Brain pericyte (primary cell): ENCODE measurements around the gene CXXC4.

ENCODE experiments used
- DNase-seq: peaks from one replicate; pipeline ENCODE4 v3.0.0-alpha.2; 2012; ENCODE audit warnings: low read depth, low spot score

CXXC4 gene

GRCh38 chr4:104489731-104490095, 5.0 kb downstream of the CXXC4 start:
- DNase-seq, result no peak

DNA sequence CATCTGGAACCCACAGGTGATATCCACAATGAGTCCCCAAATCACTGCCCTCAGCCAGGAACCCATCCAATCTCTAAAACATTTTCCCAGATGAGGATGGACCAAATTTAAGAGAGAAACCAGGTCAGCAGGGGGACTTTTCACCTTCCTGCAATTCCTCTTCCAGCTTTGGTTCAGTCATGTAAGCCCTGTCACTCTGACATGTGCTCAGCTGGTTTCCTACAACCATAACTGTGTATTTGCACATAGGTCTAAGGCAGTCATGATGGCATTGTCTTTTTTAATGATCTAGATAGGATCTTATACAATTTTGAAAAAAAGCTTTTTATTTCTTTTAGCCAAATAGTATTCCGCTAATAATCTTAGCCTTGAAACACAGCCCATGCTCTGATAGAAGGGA, 6.5 kb downstream of the CXXC4 start:
- no peak for DNase-seq

GRCh38 chr4:104486716-104487504, 7.8 kb downstream of the CXXC4 start:
- DNase-seq, result no peak

DNA sequence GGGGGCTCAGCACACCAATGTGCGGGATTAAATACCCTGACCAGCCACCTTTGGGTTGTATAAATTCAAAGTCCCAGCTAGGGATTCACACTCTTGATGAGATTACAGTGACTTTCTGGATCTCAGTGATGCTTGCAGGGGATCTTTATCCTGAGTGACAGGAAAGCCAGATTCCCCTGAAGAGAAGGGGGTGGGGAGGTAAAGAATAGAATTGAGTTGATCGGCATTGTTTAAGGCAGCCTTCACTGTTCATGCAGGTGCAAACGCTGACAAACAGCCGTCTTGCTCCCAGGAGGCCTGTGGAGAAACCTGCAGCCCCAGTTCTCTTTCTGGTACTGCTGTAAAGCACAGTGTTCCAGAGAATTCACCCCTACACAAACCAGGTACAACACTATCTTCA, 19.0 kb downstream of the CXXC4 start:
- DNase-seq, result no peak

DNA sequence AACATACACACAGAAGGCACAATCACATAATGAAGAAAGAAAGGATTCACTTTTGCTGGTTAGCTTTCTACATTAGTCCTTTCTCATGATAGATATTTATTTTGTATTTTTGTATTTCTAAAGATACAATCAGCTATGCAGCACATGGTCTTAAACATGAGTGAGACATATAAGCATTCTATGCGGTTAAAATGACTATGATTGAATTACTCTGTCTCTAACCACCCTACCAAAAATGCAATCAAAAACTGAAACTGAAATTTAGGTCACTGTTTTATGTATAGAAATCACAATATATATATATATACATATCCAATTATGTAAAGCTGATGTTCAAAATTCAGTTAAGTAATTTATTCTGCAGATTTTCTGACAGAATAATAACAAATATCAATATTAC, 21.9 kb downstream of the CXXC4 start:
- no peak for DNase-seq

GRCh38 chr4:104470770-104471169, 23.9 kb downstream of the CXXC4 start:
- no peak for DNase-seq

DNA sequence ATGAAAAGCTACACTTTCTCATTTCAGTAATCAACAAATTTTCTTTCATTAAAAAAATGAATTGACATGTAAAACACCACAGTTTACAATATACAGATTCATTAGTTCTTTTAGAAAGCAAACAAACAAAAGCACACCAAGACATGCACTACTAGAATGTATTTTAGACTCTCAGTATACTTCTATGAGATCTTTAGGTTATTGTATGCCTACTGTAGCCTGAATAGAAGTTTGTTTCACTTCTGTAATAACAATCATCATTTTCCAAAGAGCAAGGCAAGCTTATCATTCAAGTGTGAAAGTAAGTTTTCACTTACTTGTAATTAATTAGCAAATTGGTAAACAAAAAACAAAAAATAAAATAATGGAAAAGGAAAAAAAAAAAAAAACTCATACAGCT, 24.9 kb downstream of the CXXC4 start:
- DNase-seq, result no peak

DNA sequence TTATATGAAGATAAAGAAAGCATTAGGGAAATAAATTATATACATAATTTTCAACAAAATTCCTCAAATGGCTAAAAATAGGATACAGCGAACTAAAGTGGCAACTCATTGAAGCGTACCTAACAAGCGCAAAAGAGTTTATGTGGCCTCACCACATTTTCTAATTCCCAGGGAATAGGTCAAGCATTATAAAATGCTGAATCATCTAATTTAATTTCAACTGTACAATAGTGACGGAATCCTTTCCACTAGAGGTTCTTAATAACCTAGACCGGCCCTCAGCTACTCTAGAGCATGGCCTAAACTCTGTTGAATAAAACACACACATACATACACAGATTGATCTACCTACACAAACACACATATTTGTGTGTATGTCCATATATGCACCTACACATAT, 29.1 kb downstream of the CXXC4 start:
- no peak for DNase-seq

DNA sequence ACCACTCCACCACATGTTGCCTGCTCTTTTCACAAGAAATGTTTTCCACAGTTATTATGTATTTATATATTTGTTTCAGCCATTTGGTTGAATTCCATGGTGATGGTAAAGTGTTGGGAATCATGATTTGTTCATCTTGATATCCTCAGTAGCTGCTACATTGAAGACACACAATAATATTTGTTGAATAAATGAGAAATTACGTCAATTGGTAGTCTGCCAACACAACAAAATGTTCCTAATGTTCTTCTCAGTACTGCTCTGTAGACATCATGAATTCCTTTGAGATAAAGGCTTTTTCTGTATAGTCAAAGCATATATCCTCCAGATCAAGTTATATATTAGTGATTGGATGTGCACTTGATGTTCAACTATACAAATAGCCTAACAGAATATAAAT, 29.5 kb downstream of the CXXC4 start:
- DNase-seq, result no peak

DNA sequence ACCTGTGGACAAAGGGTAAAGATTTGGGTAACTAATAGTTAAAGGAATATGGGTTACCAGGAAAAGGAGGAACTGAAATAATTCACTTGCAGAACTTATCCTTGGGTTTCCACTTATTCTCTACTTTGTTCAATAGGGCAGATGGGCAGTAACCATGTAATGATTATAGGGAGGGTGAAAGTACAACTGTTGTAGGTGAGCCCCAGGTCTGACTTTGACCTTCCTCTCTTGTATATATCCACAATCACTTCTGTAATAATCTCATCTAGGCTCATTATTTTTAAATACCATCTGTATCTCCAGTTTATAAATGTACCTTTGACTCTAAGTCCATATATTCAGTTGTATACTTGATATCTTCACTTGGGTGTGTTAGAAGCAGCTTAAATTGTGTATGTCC, 32.1 kb downstream of the CXXC4 start:
- no peak for DNase-seq

DNA sequence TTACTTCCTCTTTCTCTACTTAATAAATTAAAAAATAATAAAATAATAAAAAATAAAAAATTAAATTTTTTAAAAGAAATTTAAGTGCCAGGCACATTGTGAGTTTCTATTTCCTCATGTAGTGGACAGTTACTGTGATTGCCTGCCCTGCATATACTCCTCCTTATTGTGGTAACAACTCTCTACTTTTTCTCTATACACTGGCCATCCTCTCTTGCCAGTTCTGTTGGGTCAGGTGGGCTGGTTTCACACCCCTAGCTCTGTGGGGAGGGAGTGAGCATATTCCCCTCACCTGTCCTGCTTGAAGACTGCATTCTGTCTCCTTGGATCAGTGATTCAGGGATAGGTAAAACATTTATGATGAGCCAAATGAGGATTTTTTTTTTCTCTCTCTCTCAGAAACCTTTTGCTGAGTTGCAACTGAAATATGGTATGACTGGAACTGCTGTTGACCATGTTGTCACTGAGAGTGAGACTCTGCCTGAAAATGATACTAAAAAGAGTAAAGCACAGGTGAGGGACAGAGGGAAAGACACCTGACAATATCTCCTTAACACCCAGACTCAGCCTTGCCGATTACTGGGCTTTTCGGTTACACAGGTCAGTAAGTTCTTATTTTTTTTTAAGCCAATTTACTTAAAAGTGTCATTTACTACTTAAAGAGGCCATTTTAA, 37.2 kb downstream of the CXXC4 start:
- DNase-seq, result no peak

- DNase-seq, result no peak
Observed at GRCh38 chr4:104451573-104451972, 43.1 kb downstream of the CXXC4 start.

GRCh38 chr4:104449537-104449936, 45.2 kb downstream of the CXXC4 start:
- DNase-seq, result no peak

GRCh38 chr4:104447294-104447693, 47.4 kb downstream of the CXXC4 start:
- DNase-seq, result no peak

- DNase-seq, result no peak
Observed at GRCh38 chr4:104446431-104447278, 48.0 kb downstream of the CXXC4 start.

GRCh38 chr4:104444685-104445084, 50.0 kb downstream of the CXXC4 start:
- DNase-seq, result no peak

GRCh38 chr4:104436542-104436941, 58.2 kb downstream of the CXXC4 start:
- no peak for DNase-seq

DNA sequence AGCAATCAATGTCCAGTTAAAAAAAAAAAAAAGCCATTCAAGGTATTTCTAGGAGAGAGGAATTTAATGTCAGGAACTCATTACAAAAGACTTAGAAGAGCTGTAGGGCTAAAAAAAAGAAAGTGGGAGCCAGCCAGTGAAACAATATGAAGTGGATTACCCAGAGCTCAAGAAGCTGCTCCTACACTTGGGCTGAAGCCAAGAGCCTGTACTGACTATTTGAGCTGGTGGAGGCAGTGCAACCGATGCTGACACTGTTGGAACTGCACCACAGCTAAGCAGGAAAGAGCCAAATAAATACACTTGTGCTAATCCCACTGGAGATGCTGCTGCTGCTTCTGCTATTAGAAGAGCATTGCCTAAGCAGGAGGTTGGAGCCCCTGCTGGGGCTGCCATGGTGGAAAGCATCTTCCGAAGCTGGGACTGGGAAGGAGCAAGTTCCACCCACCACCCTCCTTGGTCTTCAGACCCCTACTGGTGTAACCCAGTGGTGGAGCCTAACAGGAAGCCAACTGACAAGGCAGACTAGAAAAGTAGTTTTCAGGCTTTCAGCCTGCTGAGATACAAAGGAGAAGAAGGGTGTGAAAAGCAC, 65.4 kb downstream of the CXXC4 start:
- DNase-seq, result no peak

DNA sequence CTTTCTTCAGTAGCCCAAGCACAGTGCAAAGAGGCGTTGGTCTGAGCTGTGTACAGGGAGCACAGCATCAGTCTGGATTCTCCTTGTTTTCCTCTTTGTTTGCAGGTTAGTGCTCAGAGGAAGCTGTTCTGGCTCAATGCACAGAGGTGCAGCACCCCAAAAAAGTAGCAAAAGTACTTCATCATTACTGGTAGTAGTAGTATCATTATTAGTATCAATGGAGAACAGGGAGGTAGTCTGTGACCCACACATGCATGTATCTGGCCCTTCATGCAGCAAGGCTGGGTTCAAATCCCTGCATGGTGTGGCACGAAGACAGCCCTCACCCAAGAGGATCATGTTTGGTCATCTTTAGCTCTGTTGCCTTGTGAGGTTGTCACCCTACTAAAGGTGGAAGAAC, 68.7 kb downstream of the CXXC4 start:
- no peak for DNase-seq

DNA sequence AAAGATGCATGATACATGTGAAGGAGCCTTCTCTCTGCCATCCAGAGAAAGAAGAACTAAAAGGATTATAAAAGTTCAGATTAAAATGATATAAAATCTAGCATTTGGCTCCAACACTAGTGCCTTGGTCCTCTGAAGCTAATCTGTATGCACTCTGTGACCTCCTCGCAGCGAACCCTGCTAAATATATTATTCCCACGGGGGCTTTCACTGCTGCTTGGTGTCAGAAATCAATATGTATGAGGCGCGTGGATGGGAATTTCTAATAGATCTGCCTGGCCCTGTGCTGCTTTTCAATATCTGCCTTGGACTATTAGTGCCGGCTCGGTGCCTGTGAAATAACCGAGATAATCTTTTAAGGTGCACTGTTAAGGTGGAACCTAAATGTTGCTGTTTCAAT, 69.7 kb downstream of the CXXC4 start:
- no peak for DNase-seq

DNA sequence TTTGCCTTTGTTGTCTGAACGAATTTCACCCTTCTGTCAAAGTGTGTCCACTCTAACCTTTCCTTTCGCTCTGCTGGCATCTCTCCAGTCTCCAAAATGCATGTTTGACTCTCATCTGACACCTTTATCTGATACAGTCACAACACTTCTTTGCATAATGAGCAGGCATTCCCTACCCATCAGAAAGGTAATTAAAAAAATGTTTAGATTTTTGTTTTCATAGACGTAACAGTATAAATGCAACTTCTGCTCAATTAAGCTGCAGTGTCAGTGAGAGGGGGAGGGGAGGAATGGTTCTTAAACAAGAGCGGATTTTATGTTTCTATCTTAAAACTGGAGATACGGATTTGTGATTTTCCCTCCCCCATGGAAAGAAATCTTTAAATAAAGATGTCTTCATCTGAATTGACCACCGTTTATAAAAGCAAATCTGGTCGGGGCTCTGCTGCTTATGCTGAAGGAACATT, 70.2 kb downstream of the CXXC4 start:
- DNase-seq, result no peak

DNA sequence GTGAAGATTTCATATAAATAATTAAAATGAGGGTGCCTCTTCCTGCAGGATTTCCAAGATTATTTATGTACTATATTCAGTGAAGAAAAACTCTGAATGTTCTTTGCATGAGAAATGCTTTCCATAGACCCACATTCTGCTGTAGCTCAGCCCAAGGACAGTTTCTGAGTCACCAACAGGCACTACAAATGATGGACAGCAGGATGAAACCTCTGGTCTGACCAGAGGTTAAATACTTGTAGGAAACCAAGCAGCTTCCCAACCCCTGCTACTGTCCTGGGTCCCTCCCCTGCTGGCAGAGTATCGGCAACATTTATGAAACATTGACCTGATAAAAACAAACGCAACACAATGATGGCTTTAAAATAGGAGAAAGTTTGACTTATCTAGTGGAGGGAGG, 73.1 kb downstream of the CXXC4 start:
- no peak for DNase-seq
